ENCODE data around the gene SGMS1.

The SGMS1 gene

DNA sequence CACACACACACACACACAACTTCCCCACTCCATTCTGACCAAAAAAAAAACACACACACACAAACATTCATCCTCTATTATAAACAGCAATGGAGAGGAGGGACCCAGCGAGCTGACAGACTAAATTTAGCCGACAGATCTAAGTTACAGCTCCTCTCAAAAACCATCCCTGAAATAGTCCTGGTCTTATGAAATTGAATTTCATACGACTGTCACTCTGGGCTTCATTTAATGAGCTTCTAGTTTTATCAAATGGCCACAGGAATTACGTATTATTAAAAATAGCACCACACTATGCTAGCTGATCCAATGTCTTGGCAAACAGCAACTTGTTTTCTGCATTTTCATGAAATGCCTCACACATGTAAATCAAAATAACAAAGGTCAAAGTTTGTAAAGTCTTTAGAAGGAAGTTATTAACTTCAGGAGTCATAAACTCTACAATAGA is 241.2 kb downstream of the SGMS1 start:
- H3K4me1 ChIP-seq (ENCODE audit: low read length), result peaks cover 12% of the 10 kb centered on the region
- no peak overlapping the region for H3K9ac ChIP-seq (ENCODE audit: low read length)
- H3K27ac ChIP-seq (ENCODE audit: low read length), result no peak overlapping the region
- H3K9me3 ChIP-seq (ENCODE audit: insufficient read depth, low read length), result no peaks in the 10 kb centered on the region
- no peaks in the 10 kb centered on the region for H3K36me3 ChIP-seq (replicated peaks; ENCODE audit: low read depth, low read length)
- H3K79me2 ChIP-seq (ENCODE audit: low read length), result no peaks in the 10 kb centered on the region
- H3K4me2 ChIP-seq (ENCODE audit: low read length), result no peak overlapping the region
- TF ChIP-seq EZH2phosphoT487 (IDR thresholded peaks at IDR 0.05; ENCODE audit: low read depth), result no peak
- TF ChIP-seq, protein P1, sequence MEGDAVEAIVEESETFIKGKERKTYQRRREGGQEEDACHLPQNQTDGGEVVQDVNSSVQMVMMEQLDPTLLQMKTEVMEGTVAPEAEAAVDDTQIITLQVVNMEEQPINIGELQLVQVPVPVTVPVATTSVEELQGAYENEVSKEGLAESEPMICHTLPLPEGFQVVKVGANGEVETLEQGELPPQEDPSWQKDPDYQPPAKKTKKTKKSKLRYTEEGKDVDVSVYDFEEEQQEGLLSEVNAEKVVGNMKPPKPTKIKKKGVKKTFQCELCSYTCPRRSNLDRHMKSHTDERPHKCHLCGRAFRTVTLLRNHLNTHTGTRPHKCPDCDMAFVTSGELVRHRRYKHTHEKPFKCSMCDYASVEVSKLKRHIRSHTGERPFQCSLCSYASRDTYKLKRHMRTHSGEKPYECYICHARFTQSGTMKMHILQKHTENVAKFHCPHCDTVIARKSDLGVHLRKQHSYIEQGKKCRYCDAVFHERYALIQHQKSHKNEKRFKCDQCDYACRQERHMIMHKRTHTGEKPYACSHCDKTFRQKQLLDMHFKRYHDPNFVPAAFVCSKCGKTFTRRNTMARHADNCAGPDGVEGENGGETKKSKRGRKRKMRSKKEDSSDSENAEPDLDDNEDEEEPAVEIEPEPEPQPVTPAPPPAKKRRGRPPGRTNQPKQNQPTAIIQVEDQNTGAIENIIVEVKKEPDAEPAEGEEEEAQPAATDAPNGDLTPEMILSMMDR (IDR thresholded peaks at IDR 0.05; ENCODE audit: low read depth, low read length), result no peak
- no peaks in the 10 kb centered on the region for H3K27me3 ChIP-seq (ENCODE audit: low read depth, low read length)
- no peak overlapping the region for H3K4me3 ChIP-seq (ENCODE audit: low read length)
- H4K20me1 ChIP-seq (ENCODE audit: insufficient read depth, low read length), result no peaks in the 10 kb centered on the region
- no peak overlapping the region for H2AFZ ChIP-seq (ENCODE audit: low read depth, low read length)

DNA sequence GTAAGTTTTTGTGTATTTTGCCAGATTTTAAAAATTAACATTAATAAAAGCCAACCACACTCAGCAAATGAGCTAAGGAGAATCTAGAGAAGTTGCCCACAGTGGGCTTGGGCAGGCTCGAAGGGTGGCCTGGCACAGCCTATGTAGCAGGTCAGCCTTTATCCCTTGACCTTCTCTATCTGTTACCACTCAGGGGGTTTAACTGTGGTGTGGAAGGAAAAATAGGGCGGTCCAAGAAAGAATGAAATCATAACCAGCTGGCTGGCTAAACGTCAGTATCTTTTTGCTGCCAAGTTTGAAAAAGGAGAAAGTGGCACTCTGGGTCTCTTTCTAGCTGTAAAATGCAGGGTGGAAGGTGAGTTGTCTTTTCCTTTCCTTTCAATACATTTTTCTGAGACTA is 242.1 kb downstream of the SGMS1 start:
- no peaks in the 10 kb centered on the region for H4K20me1 ChIP-seq (ENCODE audit: insufficient read depth, low read length)
- no peak overlapping the region for H3K4me2 ChIP-seq (ENCODE audit: low read length)
- no peak overlapping the region for H3K4me3 ChIP-seq (ENCODE audit: low read length)
- no peak overlapping the region for H3K9ac ChIP-seq (ENCODE audit: low read length)
- no peaks in the 10 kb centered on the region for H3K36me3 ChIP-seq (replicated peaks; ENCODE audit: low read depth, low read length)
- H3K79me2 ChIP-seq (ENCODE audit: low read length), result no peaks in the 10 kb centered on the region
- H2AFZ ChIP-seq (ENCODE audit: low read depth, low read length), result no peak overlapping the region
- H3K27ac ChIP-seq (ENCODE audit: low read length), result no peak overlapping the region
- TF ChIP-seq, protein P1 (IDR thresholded peaks at IDR 0.05; ENCODE audit: low read depth, low read length), result no peak
- no peak for TF ChIP-seq EZH2phosphoT487 (IDR thresholded peaks at IDR 0.05; ENCODE audit: low read depth)
- peaks cover 4% of the 10 kb centered on the region; the same call in 1 of the 2 replicates for H3K4me1 ChIP-seq (ENCODE audit: low read length)
- H3K27me3 ChIP-seq (ENCODE audit: low read depth, low read length), result no peaks in the 10 kb centered on the region
- no peaks in the 10 kb centered on the region for H3K9me3 ChIP-seq (ENCODE audit: insufficient read depth, low read length)

DNA sequence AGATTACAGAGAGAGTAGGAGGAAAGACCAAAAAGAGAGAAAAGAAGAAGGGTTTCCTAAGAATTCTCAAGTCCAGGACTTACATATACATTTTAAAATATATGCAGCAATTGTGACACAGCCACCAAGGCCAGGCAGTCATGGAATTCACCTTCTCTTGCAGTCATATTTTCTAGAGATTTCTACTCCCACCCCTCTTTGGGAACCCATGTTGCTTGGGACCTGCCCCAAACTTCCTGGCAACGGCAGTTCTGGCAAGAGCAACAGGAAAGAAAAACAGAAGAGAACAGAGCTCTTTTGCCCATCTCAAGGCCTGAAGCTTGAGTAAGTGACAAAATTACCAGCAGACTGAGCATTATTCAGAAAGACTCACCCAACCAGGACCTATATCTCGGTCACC is 244.1 kb downstream of the SGMS1 start:
- Histone ChIP-seq H3K9me3 (ENCODE audit: insufficient read depth, low read length) (no peaks in the 10 kb centered on the region), H3K79me2 (ENCODE audit: low read length) (no peaks in the 10 kb centered on the region), H3K4me2 (ENCODE audit: low read length) (no peak overlapping the region)

DNA sequence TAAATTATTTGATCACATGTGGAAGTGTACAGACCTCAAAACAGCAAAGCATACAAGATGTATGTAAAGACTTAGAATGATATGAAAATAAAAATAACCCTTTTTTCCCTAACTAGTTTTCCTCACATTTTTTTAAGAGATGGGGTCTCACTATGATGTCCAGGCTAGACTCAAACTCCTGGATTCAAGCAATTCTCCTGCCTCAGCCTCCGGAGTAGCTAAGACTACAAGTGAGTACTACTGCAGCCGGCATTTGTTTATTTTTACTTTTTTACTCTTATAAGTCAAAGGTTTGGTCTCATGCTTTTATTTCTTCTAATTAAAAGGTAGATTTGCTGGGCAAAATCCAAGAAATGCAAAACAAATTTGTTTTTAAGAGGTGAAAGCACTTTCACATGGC is 248.0 kb downstream of the SGMS1 start:
- Histone ChIP-seq H3K9me3 (ENCODE audit: insufficient read depth, low read length) (no peaks in the 10 kb centered on the region), H3K4me1 (ENCODE audit: low read length) (no peaks in the 10 kb centered on the region), H3K4me3 (ENCODE audit: low read length) (no peak overlapping the region), H2AFZ (ENCODE audit: low read depth, low read length) (no peak overlapping the region), H3K4me2 (ENCODE audit: low read length) (no peak overlapping the region), H3K27ac (ENCODE audit: low read length) (no peak overlapping the region), H3K36me3 (replicated peaks; ENCODE audit: low read depth, low read length) (no peaks in the 10 kb centered on the region), H4K20me1 (ENCODE audit: insufficient read depth, low read length) (no peaks in the 10 kb centered on the region), H3K9ac (ENCODE audit: low read length) (no peak overlapping the region), H3K27me3 (ENCODE audit: low read depth, low read length) (no peaks in the 10 kb centered on the region), H3K79me2 (ENCODE audit: low read length) (no peaks in the 10 kb centered on the region)
- TF ChIP-seq, protein P1 (IDR thresholded peaks at IDR 0.05; ENCODE audit: low read depth, low read length), result no peak
- TF ChIP-seq EZH2phosphoT487 (IDR thresholded peaks at IDR 0.05; ENCODE audit: low read depth), result no peak

More for the DNA sequence above, 244.1 kb downstream of the SGMS1 start:
- Histone ChIP-seq H3K36me3 (replicated peaks; ENCODE audit: low read depth, low read length) (no peaks in the 10 kb centered on the region), H2AFZ (ENCODE audit: low read depth, low read length) (no peak overlapping the region), H4K20me1 (ENCODE audit: insufficient read depth, low read length) (no peaks in the 10 kb centered on the region), H3K27me3 (ENCODE audit: low read depth, low read length) (no peaks in the 10 kb centered on the region), H3K4me3 (ENCODE audit: low read length) (no peak overlapping the region), H3K27ac (ENCODE audit: low read length) (no peak overlapping the region), H3K9ac (ENCODE audit: low read length) (no peak overlapping the region), H3K4me1 (ENCODE audit: low read length) (no peaks in the 10 kb centered on the region)
- no peak for TF ChIP-seq EZH2phosphoT487 (IDR thresholded peaks at IDR 0.05; ENCODE audit: low read depth)
- TF ChIP-seq, protein P1 (IDR thresholded peaks at IDR 0.05; ENCODE audit: low read depth, low read length), result no peak
